ENCODE measurements around the gene MISP3. TPM values are rescaled to one million over a fixed set of nuclear protein-coding genes. Genes with fewer than 3 reads are reported as not detected.
A peak's percentile ranks its signal among the peaks of the same experiment; 100 is the strongest.
"Not testable (repeated sequence)": the region's sequence is repeated elsewhere in the genome, so short reads cannot be mapped to it uniquely, and the experiment has no call there.

Gene MISP3
- 3.0 and 3.5 TPM in 2 replicates for total RNA-seq
- long read RNA-seq, result 0 reads

GRCh38 chr19:14072535-14073260 lies at the start of gene MISP3:
Gene MISP3 (plus strand): TSS chr19:14072786. CDS start chr19:14073310, 524 bp downstream.
- H3K27ac Mint-ChIP-seq, result peak within 1 kb of the TSS; percentile 67

GRCh38 chr19:14023404-14024235 lies 49.0 kb upstream of the MISP3 start:
- no peaks in the 10 kb centered on the region for H3K36me3 Mint-ChIP-seq (ENCODE audit: insufficient read depth)
- H3K27me3 Mint-ChIP-seq, result peaks cover 5% of the 10 kb centered on the region
- DNase-seq (ENCODE audit: low spot score, unreplicated experiment), result peak; percentile 33
- H3K4me1 Mint-ChIP-seq (ENCODE audit: low read depth), result peaks cover 2% of the 10 kb centered on the region
- H3K27ac Mint-ChIP-seq, result no peak overlapping the region
- H3K9me3 Mint-ChIP-seq (ENCODE audit: low read depth), result no peaks in the 10 kb centered on the region
- peak; percentile 57 for TF ChIP-seq CTCF (IDR thresholded peaks at IDR 0.05; ENCODE audit: unreplicated experiment)
- no peak overlapping the region for H3K4me3 Mint-ChIP-seq (ENCODE audit: low read depth)

More at GRCh38 chr19:14072535-14073260, at the start of gene MISP3:
- Mint-ChIP-seq H3K27me3 (peaks cover 11% of the 10 kb centered on the region), H3K36me3 (ENCODE audit: insufficient read depth) (no peaks in the 10 kb centered on the region), H3K9me3 (ENCODE audit: low read depth) (no peaks in the 10 kb centered on the region), H3K4me1 (ENCODE audit: low read depth) (peaks cover 6% of the 10 kb centered on the region), H3K4me3 (ENCODE audit: low read depth) (peak within 1 kb of the TSS; percentile 86)
- TF ChIP-seq CTCF (IDR thresholded peaks at IDR 0.05; ENCODE audit: unreplicated experiment), result no peak
- no peak for DNase-seq (ENCODE audit: low spot score, unreplicated experiment)

- H3K27ac Mint-ChIP-seq; DNase-seq (ENCODE audit: low spot score, unreplicated experiment); H3K4me3 Mint-ChIP-seq (ENCODE audit: low read depth); H3K36me3 Mint-ChIP-seq (ENCODE audit: insufficient read depth); H3K9me3 Mint-ChIP-seq (ENCODE audit: low read depth); H3K4me1 Mint-ChIP-seq (ENCODE audit: low read depth): not testable (repeated sequence)
- H3K27me3 Mint-ChIP-seq, result peaks cover 21% of the 10 kb centered on the region
These were observed 45.9 kb upstream of the MISP3 start for GRCh38 chr19:14026652-14027192.

- H3K9me3 Mint-ChIP-seq (ENCODE audit: low read depth), result no peaks in the 10 kb centered on the region
- no peak for DNase-seq (ENCODE audit: low spot score, unreplicated experiment)
- H3K36me3 Mint-ChIP-seq (ENCODE audit: insufficient read depth), result no peaks in the 10 kb centered on the region
- no peak within 1 kb of the TSS for H3K27ac Mint-ChIP-seq
- peaks cover 2% of the 10 kb centered on the region for H3K4me1 Mint-ChIP-seq (ENCODE audit: low read depth)
- no peak within 1 kb of the TSS for H3K4me3 Mint-ChIP-seq (ENCODE audit: low read depth)
- peaks cover 21% of the 10 kb centered on the region for H3K27me3 Mint-ChIP-seq
- no peak for TF ChIP-seq CTCF (IDR thresholded peaks at IDR 0.05; ENCODE audit: unreplicated experiment)
These were observed 44.6 kb upstream of the MISP3 start, which contains the start of gene RLN3 for GRCh38 chr19:14027856-14028450. Gene RLN3 (plus strand): TSS chr19:14028148. CDS start chr19:14028205, 57 bp downstream.

GRCh38 chr19:14028901-14029300 lies 43.7 kb upstream of the MISP3 start:
- Mint-ChIP-seq H3K27ac (no peak overlapping the region), H3K4me3 (ENCODE audit: low read depth) (no peak overlapping the region), H3K36me3 (ENCODE audit: insufficient read depth) (no peaks in the 10 kb centered on the region), H3K9me3 (ENCODE audit: low read depth) (no peaks in the 10 kb centered on the region), H3K4me1 (ENCODE audit: low read depth) (peaks cover 2% of the 10 kb centered on the region), H3K27me3 (peaks cover 21% of the 10 kb centered on the region)
- TF ChIP-seq CTCF (IDR thresholded peaks at IDR 0.05; ENCODE audit: unreplicated experiment), result no peak
- DNase-seq (ENCODE audit: low spot score, unreplicated experiment), result no peak

All from progenitor cell of endocrine pancreas (in vitro differentiated cells).